Measurements from ENCODE around the gene CLEC7A. TPM values are rescaled to one million over a fixed set of nuclear protein-coding genes. Genes with fewer than 3 reads are reported as not detected.

The CLEC7A gene
- total RNA-seq, 2 experiments from 2014 or later, result not detected

GRCh38 chr12:10113075-10113474, 16.9 kb downstream of the CLEC7A start:
- Mint-ChIP-seq H3K9me3 (ENCODE audit: low read depth) (no peaks in the 10 kb centered on the region), H3K27me3 (no peaks in the 10 kb centered on the region), H3K4me3 (no peak overlapping the region), H3K36me3 (ENCODE audit: low read depth) (no peaks in the 10 kb centered on the region), H3K27ac (no peak overlapping the region), H3K4me1 (no peaks in the 10 kb centered on the region)
- CTCF ChIA-PET, result interaction anchor here (0.7 kb wide), 1 partner anchor 299 kb away, joined by 3 read pairs; no protein-coding TSS in a partner anchor
- POLR2A ChIA-PET, result no interaction called here
- DNase-seq, result no peak
- intact Hi-C loops (cut with DNase I, micrococcal nuclease), result no loop called here
- ATAC-seq, result no peak

GRCh38 chr12:10111451-10111850, 18.5 kb downstream of the CLEC7A start:
- H3K4me1 Mint-ChIP-seq, result no peaks in the 10 kb centered on the region
- H3K9me3 Mint-ChIP-seq (ENCODE audit: low read depth), result peaks cover 3% of the 10 kb centered on the region
- ChIA-PET CTCF (no interaction called here), POLR2A (no interaction called here)
- no peak overlapping the region for H3K4me3 Mint-ChIP-seq
- DNase-seq, result no peak
- no peak for ATAC-seq
- H3K27me3 Mint-ChIP-seq, result peaks cover 2% of the 10 kb centered on the region
- H3K27ac Mint-ChIP-seq, result no peak overlapping the region
- intact Hi-C loops (cut with DNase I, micrococcal nuclease), result no loop called here
- no peaks in the 10 kb centered on the region for H3K36me3 Mint-ChIP-seq (ENCODE audit: low read depth)

GRCh38 chr12:10110256-10110844, 19.6 kb downstream of the CLEC7A start:
- H3K27me3 Mint-ChIP-seq, result peaks cover 7% of the 10 kb centered on the region
- ChIA-PET POLR2A (no interaction called here), CTCF (no interaction called here)
- H3K4me3 Mint-ChIP-seq, result no peak overlapping the region
- no peak overlapping the region for H3K27ac Mint-ChIP-seq
- no peak for ATAC-seq
- H3K36me3 Mint-ChIP-seq (ENCODE audit: low read depth), result no peaks in the 10 kb centered on the region
- peaks cover 3% of the 10 kb centered on the region for H3K9me3 Mint-ChIP-seq (ENCODE audit: low read depth)
- no peak for DNase-seq
- H3K4me1 Mint-ChIP-seq, result no peaks in the 10 kb centered on the region
- intact Hi-C loops (cut with DNase I, micrococcal nuclease), result no loop called here

- no peak overlapping the region for H3K27ac Mint-ChIP-seq
- ChIA-PET CTCF (no interaction called here), POLR2A (no interaction called here)
Measured at GRCh38 chr12:10102322-10102721, 27.7 kb downstream of the CLEC7A start.

GRCh38 chr12:10101648-10102220, 28.3 kb downstream of the CLEC7A start:
- ATAC-seq, result no peak
- intact Hi-C loops (cut with DNase I, micrococcal nuclease), result no loop called here
- H3K36me3 Mint-ChIP-seq (ENCODE audit: low read depth), result peaks cover 4% of the 10 kb centered on the region
- POLR2A ChIA-PET, result no interaction called here
- CTCF ChIA-PET, result no interaction called here
- H3K9me3 Mint-ChIP-seq (ENCODE audit: low read depth), result peaks cover 6% of the 10 kb centered on the region
- no peak for DNase-seq
- H3K4me3 Mint-ChIP-seq, result no peak overlapping the region
- no peaks in the 10 kb centered on the region for H3K4me1 Mint-ChIP-seq
- no peak overlapping the region for H3K27ac Mint-ChIP-seq
- H3K27me3 Mint-ChIP-seq, result peaks cover 11% of the 10 kb centered on the region

More at GRCh38 chr12:10102322-10102721, 27.7 kb downstream of the CLEC7A start:
- H3K27me3 Mint-ChIP-seq, result peaks cover 14% of the 10 kb centered on the region
- H3K4me1 Mint-ChIP-seq, result no peaks in the 10 kb centered on the region
- intact Hi-C loops (cut with DNase I, micrococcal nuclease), result no loop called here
- H3K36me3 Mint-ChIP-seq (ENCODE audit: low read depth), result peaks cover 4% of the 10 kb centered on the region
- H3K4me3 Mint-ChIP-seq, result no peak overlapping the region
- ATAC-seq (no peak), DNase-seq (no peak)
- peaks cover 9% of the 10 kb centered on the region for H3K9me3 Mint-ChIP-seq (ENCODE audit: low read depth)

GRCh38 chr12:10101042-10101579, 28.9 kb downstream of the CLEC7A start:
- ATAC-seq, result no peak
- ChIA-PET CTCF (no interaction called here), POLR2A (no interaction called here)
- no peak for DNase-seq
- H3K27me3 Mint-ChIP-seq, result peaks cover 11% of the 10 kb centered on the region
- H3K9me3 Mint-ChIP-seq (ENCODE audit: low read depth), result peaks cover 6% of the 10 kb centered on the region
- H3K36me3 Mint-ChIP-seq (ENCODE audit: low read depth), result peaks cover 4% of the 10 kb centered on the region
- no peak overlapping the region for H3K4me3 Mint-ChIP-seq
- no peaks in the 10 kb centered on the region for H3K4me1 Mint-ChIP-seq
- H3K27ac Mint-ChIP-seq, result no peak overlapping the region
- intact Hi-C loops (cut with DNase I, micrococcal nuclease), result no loop called here

- ChIA-PET POLR2A (no interaction called here), CTCF (interaction anchor here (0.6 to 0.7 kb wide), 2 partner anchors 21 to 24 kb away, joined by 3 read pairs; no protein-coding TSS in a partner anchor)
- H3K27me3 Mint-ChIP-seq, result peaks cover 4% of the 10 kb centered on the region
- peaks cover 5% of the 10 kb centered on the region for H3K9me3 Mint-ChIP-seq (ENCODE audit: low read depth)
- intact Hi-C loops (cut with DNase I, micrococcal nuclease), result no loop called here
- ATAC-seq (no peak), DNase-seq (no peak)
- H3K36me3 Mint-ChIP-seq (ENCODE audit: low read depth), result peaks cover 2% of the 10 kb centered on the region
- no peaks in the 10 kb centered on the region for H3K4me1 Mint-ChIP-seq
- H3K27ac Mint-ChIP-seq, result no peak within 1 kb of the TSS
- H3K4me3 Mint-ChIP-seq, result no peak within 1 kb of the TSS
Measured at GRCh38 chr12:10098791-10099190, 31.2 kb downstream of the CLEC7A start, which contains the start of gene CLEC1A. Gene CLEC1A, minus strand, starts transcription at chr12:10098985. Its CDS starts 63 bp downstream, at chr12:10098922.

- POLR2A ChIA-PET, result no interaction called here
- no peaks in the 10 kb centered on the region for H3K9me3 Mint-ChIP-seq (ENCODE audit: low read depth)
- H3K27ac Mint-ChIP-seq, result no peak overlapping the region
- no peak for ATAC-seq
- CTCF ChIA-PET, result interaction anchor here (0.7 to 0.9 kb wide), 2 partner anchors 49 to 94 kb away, joined by 3 read pairs; no protein-coding TSS in a partner anchor
- H3K27me3 Mint-ChIP-seq, result no peaks in the 10 kb centered on the region
- no peaks in the 10 kb centered on the region for H3K36me3 Mint-ChIP-seq (ENCODE audit: low read depth)
- intact Hi-C loops (cut with DNase I, micrococcal nuclease), result no loop called here
- H3K4me1 Mint-ChIP-seq, result no peaks in the 10 kb centered on the region
- no peak for DNase-seq
- no peak overlapping the region for H3K4me3 Mint-ChIP-seq
Measured at GRCh38 chr12:10097521-10097920, 32.5 kb downstream of the CLEC7A start.

GRCh38 chr12:10095971-10096370, 34.0 kb downstream of the CLEC7A start:
- ATAC-seq, result no peak
- H3K4me1 Mint-ChIP-seq, result no peaks in the 10 kb centered on the region
- CTCF ChIA-PET, result no interaction called here
- intact Hi-C loops (cut with DNase I, micrococcal nuclease), result no loop called here
- H3K4me3 Mint-ChIP-seq, result no peak overlapping the region
- no peak for DNase-seq
- no peak overlapping the region for H3K27ac Mint-ChIP-seq
- POLR2A ChIA-PET, result no interaction called here
- H3K36me3 Mint-ChIP-seq (ENCODE audit: low read depth), result no peaks in the 10 kb centered on the region
- no peaks in the 10 kb centered on the region for H3K27me3 Mint-ChIP-seq
- no peaks in the 10 kb centered on the region for H3K9me3 Mint-ChIP-seq (ENCODE audit: low read depth)

GRCh38 chr12:10094646-10095395, 35.2 kb downstream of the CLEC7A start:
- ATAC-seq (no peak), DNase-seq (no peak)
- CTCF ChIA-PET, result interaction anchor here (0.8 kb wide), 1 partner anchor 22 kb away, joined by 3 read pairs; no protein-coding TSS in a partner anchor
- no peaks in the 10 kb centered on the region for H3K36me3 Mint-ChIP-seq (ENCODE audit: low read depth)
- no peak overlapping the region for H3K27ac Mint-ChIP-seq
- peaks cover 2% of the 10 kb centered on the region for H3K27me3 Mint-ChIP-seq
- H3K9me3 Mint-ChIP-seq (ENCODE audit: low read depth), result no peaks in the 10 kb centered on the region
- intact Hi-C loops (cut with DNase I, micrococcal nuclease), result no loop called here
- POLR2A ChIA-PET, result no interaction called here
- H3K4me1 Mint-ChIP-seq, result no peaks in the 10 kb centered on the region
- H3K4me3 Mint-ChIP-seq, result no peak overlapping the region

- no peaks in the 10 kb centered on the region for H3K36me3 Mint-ChIP-seq (ENCODE audit: low read depth)
- ATAC-seq (no peak), DNase-seq (no peak)
- H3K4me1 Mint-ChIP-seq, result no peaks in the 10 kb centered on the region
- CTCF ChIA-PET, result no interaction called here
- H3K9me3 Mint-ChIP-seq (ENCODE audit: low read depth), result peaks cover 4% of the 10 kb centered on the region
- POLR2A ChIA-PET, result no interaction called here
- H3K27ac Mint-ChIP-seq, result no peak overlapping the region
- H3K4me3 Mint-ChIP-seq, result no peak overlapping the region
- peaks cover 5% of the 10 kb centered on the region for H3K27me3 Mint-ChIP-seq
- intact Hi-C loops (cut with DNase I, micrococcal nuclease), result no loop called here
Measured at GRCh38 chr12:10088955-10089900, 40.8 kb downstream of the CLEC7A start.

All from activated CD4-positive, alpha-beta T cell treated with anti-CD3 and anti-CD28 coated beads for 36 hours (primary cell).